ENCODE results near the gene ERMN. TPM values are rescaled to one million over a fixed set of nuclear protein-coding genes. Genes with fewer than 3 reads are reported as not detected.

ERMN gene
- polyA plus RNA-seq, 3 donors = 0.05 to 0.15 TPM; not detected in 1

Other genes starting within 250 kb of the ERMN start
- under 1 TPM in 2 of 3 donors, not detected in 1; 0.01 to 0.31 TPM for gene GALNT5, start 68.1 kb downstream of the ERMN start, polyA plus RNA-seq
- 1 to 10 TPM; 1.3 to 8.1 (median 4.7) TPM for gene CYTIP, start 118.3 kb upstream of the ERMN start, polyA plus RNA-seq

Measured in adipose tissue (tissue), 3 donors.